WI38 (cell line): ENCODE results near the gene CREB1.
A peak's percentile ranks its signal among the peaks of the same experiment; 100 is the strongest.

Experiments used
- H3K4me3 ChIP-seq: 2 replicates; pipeline ENCODE4 v1.5.1; 2011; ENCODE audit warnings: low read depth, mild to moderate bottlenecking, control low read depth, low read length
- CTCF ChIP-seq: IDR thresholded peaks from 2 replicates; pipeline ENCODE4 v1.5.1; 2012; ENCODE audit warnings: low read depth, mild to moderate bottlenecking, control low read depth, low read length

CREB1 gene

GRCh38 chr2:207513551-207514257 is 16.1 kb upstream of the CREB1 start:
- peak overlapping the region; percentile 3; the same call in 1 of the 2 replicates for H3K4me3 ChIP-seq
- no peak for TF ChIP-seq CTCF

GRCh38 chr2:207514451-207514850 is 15.3 kb upstream of the CREB1 start:
- peak overlapping the region; percentile 3; the same call in 1 of the 2 replicates for H3K4me3 ChIP-seq
- no peak for TF ChIP-seq CTCF

GRCh38 chr2:207515671-207516070 is 14.1 kb upstream of the CREB1 start:
- no peak for TF ChIP-seq CTCF
- no peak overlapping the region for H3K4me3 ChIP-seq

GRCh38 chr2:207516206-207516605 is 13.6 kb upstream of the CREB1 start:
- TF ChIP-seq CTCF: no peak
- no peak overlapping the region for H3K4me3 ChIP-seq

GRCh38 chr2:207523005-207523404 is 6.8 kb upstream of the CREB1 start:
- TF ChIP-seq CTCF: no peak
- no peak overlapping the region for H3K4me3 ChIP-seq

GRCh38 chr2:207525296-207525695 is 4.5 kb upstream of the CREB1 start:
- TF ChIP-seq CTCF: no peak
- H3K4me3 ChIP-seq: no peak overlapping the region

GRCh38 chr2:207528980-207529329 is 807 bp upstream of the CREB1 start:
- H3K4me3 ChIP-seq: peak overlapping the region; percentile 86
- TF ChIP-seq CTCF: 0 out of 2 replicates have a peak, but pooled peaks have one; percentile 4
